Fibroblast of mammary gland (primary cell): Measurements from ENCODE around the gene SMPD3.

ENCODE experiments used
- DNase-seq: peaks from one replicate; pipeline ENCODE4 v3.0.0-alpha.2; 2010; ENCODE audit warnings: low read depth
- H3K4me3 ChIP-seq: 2 replicates; pipeline ENCODE4 v1.5.1; 2011; ENCODE audit warnings: low read depth, mild to moderate bottlenecking, low read length, moderate library complexity; ENCODE audit not compliant: control insufficient read depth
- CTCF ChIP-seq: conservative IDR thresholded peaks from 2 replicates; pipeline ENCODE4 v1.5.1; 2011; ENCODE audit warnings: low read depth, low read length, inconsistent platforms; ENCODE audit not compliant: control insufficient read depth, insufficient read depth

Gene SMPD3

GRCh38 chr16:68328151-68328859 lies 120.0 kb downstream of the SMPD3 start:
- H3K4me3 ChIP-seq: no peak overlapping the region

GRCh38 chr16:68324780-68325357 lies 123.4 kb downstream of the SMPD3 start:
- no peak overlapping the region for H3K4me3 ChIP-seq
- DNase-seq: peak; percentile 22
- TF ChIP-seq CTCF: no peak

More at GRCh38 chr16:68328151-68328859, 120.0 kb downstream of the SMPD3 start:
- TF ChIP-seq CTCF: peak; percentile 93
- peak; percentile 85 for DNase-seq

GRCh38 chr16:68324336-68324735 lies 124.0 kb downstream of the SMPD3 start:
- DNase-seq: no peak
- TF ChIP-seq CTCF: no peak
- no peak overlapping the region for H3K4me3 ChIP-seq

GRCh38 chr16:68319185-68319908 lies 129.0 kb downstream of the SMPD3 start:
- no peak for TF ChIP-seq CTCF
- DNase-seq: no peak
- no peak overlapping the region for H3K4me3 ChIP-seq

- H3K4me3 ChIP-seq: no peak overlapping the region
- DNase-seq: peak; percentile 56
- no peak for TF ChIP-seq CTCF
Measured at GRCh38 chr16:68313116-68313515, 135.2 kb downstream of the SMPD3 start.

- TF ChIP-seq CTCF: no peak
- peak; percentile 83 for DNase-seq
- peak within 1 kb of the TSS; percentile 97 for H3K4me3 ChIP-seq
Measured at GRCh38 chr16:68310774-68311511, 137.4 kb downstream of the SMPD3 start, which contains the start of the genes PRMT7 and SLC7A6OS. TSS of gene PRMT7 (plus strand) at chr16:68311019. CDS start at chr16:68315980, 4,961 bp downstream. TSS of gene SLC7A6OS (minus strand) at chr16:68310946. CDS start at chr16:68310926, 20 bp downstream.
